Measurements from ENCODE around the gene GNA12. TPM values are rescaled to one million over a fixed set of nuclear protein-coding genes. Genes with fewer than 3 reads are reported as not detected.

Gene GNA12
- total and polyA plus RNA-seq, 9 of the 15 experiments (the other 6 are each of a cell fraction or from before 2014, with no cell fraction given) = 0.65 to 32.7 (median 9.6) TPM

DNA sequence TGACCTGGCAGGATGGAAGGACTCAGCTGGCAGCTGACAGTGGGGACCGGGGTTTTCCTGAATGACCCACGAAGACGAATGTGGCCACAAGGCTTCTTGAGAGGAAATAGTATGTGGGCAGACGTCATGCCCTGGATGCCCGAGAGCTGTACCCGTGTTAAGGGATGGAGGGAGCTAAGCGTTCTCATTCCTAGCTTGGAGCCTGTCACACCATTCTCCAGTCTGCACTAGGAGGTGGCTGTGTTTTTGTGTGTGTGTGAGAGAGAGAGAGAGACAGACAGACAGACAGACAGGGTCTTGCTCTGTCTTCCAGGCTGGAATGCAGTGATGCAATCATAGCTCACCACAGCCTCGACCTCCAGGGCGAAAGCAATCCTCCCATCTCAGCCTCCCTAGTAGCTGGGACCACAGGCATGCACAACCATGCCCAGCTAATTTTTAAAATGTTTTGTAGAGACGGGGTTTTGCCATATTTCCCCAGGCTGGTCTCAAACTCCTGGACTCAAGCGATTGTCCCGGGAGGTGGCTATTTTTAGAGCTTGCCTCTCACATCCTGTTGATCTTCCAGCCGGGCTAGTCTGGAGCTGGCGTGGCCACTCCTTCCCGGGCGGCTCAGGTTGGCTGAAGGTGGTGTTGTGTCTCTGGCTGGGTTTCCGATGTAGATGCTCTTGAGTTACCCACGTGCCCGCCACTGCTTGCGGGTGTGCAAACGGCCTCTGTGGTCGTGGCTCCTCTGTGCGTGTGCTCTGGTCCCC is 154.0 kb downstream of the GNA12 start (continued):
- TF ChIP-seq, protein P1, sequence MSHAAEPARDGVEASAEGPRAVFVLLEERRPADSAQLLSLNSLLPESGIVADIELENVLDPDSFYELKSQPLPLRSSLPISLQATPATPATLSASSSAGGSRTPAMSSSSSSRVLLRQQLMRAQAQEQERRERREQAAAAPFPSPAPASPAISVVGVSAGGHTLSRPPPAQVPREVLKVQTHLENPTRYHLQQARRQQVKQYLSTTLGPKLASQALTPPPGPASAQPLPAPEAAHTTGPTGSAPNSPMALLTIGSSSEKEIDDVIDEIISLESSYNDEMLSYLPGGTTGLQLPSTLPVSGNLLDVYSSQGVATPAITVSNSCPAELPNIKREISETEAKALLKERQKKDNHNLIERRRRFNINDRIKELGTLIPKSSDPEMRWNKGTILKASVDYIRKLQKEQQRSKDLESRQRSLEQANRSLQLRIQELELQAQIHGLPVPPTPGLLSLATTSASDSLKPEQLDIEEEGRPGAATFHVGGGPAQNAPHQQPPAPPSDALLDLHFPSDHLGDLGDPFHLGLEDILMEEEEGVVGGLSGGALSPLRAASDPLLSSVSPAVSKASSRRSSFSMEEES (CRISPR knock-in tag; IDR thresholded peaks at IDR 0.05) = no peak
- TF ChIP-seq CBX8 (IDR thresholded peaks at IDR 0.05; ENCODE audit: borderline replicate concordance, extremely low read depth, low read depth, low read length, poor library complexity, severe bottlenecking) = no peak
- TF ChIP-seq RBM25 (IDR thresholded peaks at IDR 0.05; ENCODE audit: low read depth, low read length, severe bottlenecking) = no peak
- no peak for TF ChIP-seq ZNF316 (IDR thresholded peaks at IDR 0.05)
- TF ChIP-seq KAT2B (IDR thresholded peaks at IDR 0.05; ENCODE audit: low read depth, low read length) = no peak

DNA sequence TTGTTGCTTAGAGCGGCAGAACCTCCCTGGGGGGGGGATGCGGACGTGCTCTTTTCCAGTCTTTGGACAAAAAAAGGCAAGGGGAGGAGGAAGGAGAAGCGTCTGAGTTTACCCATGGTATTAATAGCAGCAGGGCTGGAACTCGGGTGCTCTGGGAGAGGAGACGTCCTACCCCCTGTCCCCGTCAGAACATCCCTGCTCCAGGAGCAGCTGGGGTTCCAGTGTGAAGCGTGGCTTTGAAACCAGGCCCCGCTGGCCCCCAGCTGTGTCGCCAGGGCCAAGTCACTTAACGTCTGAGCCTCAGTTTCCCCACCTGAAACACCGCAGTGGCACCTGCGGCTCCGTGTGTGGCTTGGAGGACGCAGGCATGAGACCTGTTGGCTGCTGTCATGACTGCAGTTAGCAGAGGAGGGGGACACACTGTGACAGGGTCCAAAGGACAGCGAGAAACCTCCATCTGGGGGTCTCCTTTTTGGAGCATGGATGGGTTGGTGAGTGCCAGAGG is 154.7 kb downstream of the GNA12 start:
- no peak overlapping the region; a peak in 1 of 4 replicates for H3K9ac ChIP-seq (ENCODE audit: insufficient read depth in 1 of 2, low read depth in 2 of 2, low read length in 2 of 2)
- in situ Hi-C loops (cut with MboI) = no loop called here
- H3K27me3 ChIP-seq (ENCODE audit: control insufficient read depth in 2 of 2, insufficient read depth in 2 of 2, low read length in 2 of 2) = peaks cover 31 to 51% of the 10 kb centered on the region in 2 experiments; a peak in 4 of 5 replicates
- WGBS (ENCODE audit: insufficient coverage, low coverage, missing lambda C conversion rate) = 4% methylated on average over 11 of the region's 16 CpGs
- H3K79me2 ChIP-seq (ENCODE audit: control insufficient read depth, insufficient read depth, low read length) = no peaks in the 10 kb centered on the region
- CTCF ChIA-PET (ENCODE audit: low intra/inter-chr PET ratio) = no interaction called here
- DNase-seq (ENCODE audit: extremely low read depth in 1 of 4, low spot score in 3 of 4) = no peak
- BruUV-seq (replicated peaks) = no TSS peak
- H3K9me3 ChIP-seq (replicated peaks; ENCODE audit: control insufficient read depth, insufficient read depth, low read depth, low read length) = no peaks in the 10 kb centered on the region
- peaks cover 0 to 25% of the 10 kb centered on the region in 2 experiments; a peak in 2 of 5 replicates for H3K4me1 ChIP-seq (replicated peaks in 1 of 2; ENCODE audit: control insufficient read depth in 2 of 2, insufficient read depth in 2 of 2, low read length in 2 of 2)
- no peaks in the 10 kb centered on the region for H3K36me3 ChIP-seq (ENCODE audit: control insufficient read depth, insufficient read depth, low read length)
- no peak overlapping the region for H3K4me3 ChIP-seq
- FAIRE-seq = no peak
- POLR2A ChIA-PET = interaction anchor here (1.0 kb wide), 2 partner anchors 9 to 16 kb away, joined by 3 to 5 read pairs; no protein-coding TSS in a partner anchor
- H4K20me1 ChIP-seq (replicated peaks; ENCODE audit: control insufficient read depth, insufficient read depth, low read length) = 0 out of 2 replicates have a peak, but pooled peaks cover 5% of the 10 kb centered on the region
- H3K4me2 ChIP-seq (ENCODE audit: insufficient read depth, low read length) = no peak overlapping the region
- H3K9me1 ChIP-seq (ENCODE audit: control insufficient read depth, insufficient read depth, low read length) = no peaks in the 10 kb centered on the region
- intact Hi-C loops (cut with micrococcal nuclease) = loop anchor here (10.0 kb wide), 1 partner anchor 125 kb away; no protein-coding TSS in a partner anchor
- H2AFZ ChIP-seq (ENCODE audit: low read depth, low read length) = no peak overlapping the region
- TF ChIP-seq, protein P2, sequence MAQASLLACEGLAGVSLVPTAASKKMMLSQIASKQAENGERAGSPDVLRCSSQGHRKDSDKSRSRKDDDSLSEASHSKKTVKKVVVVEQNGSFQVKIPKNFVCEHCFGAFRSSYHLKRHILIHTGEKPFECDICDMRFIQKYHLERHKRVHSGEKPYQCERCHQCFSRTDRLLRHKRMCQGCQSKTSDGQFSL (CRISPR knock-in tag; IDR thresholded peaks at IDR 0.05) = peak; percentile 43; the same call in 1 of the 2 replicates
- TF ChIP-seq, protein P2 (tag; IDR thresholded peaks at IDR 0.05) = no peak
- no peak for TF ChIP-seq GABPA (tag; conservative IDR thresholded peaks at IDR 0.05; ENCODE audit: low read depth)
- no peak overlapping the region for H3K27ac ChIP-seq (ENCODE audit: extremely low read depth, low read depth, low read length)
- no peak for ATAC-seq

Data from K562 (cell line).